ENCODE data around the gene KRTAP5-8. TPM values are rescaled to one million over a fixed set of nuclear protein-coding genes. Genes with fewer than 3 reads are reported as not detected.

The KRTAP5-8 gene
- total RNA-seq, 1 donor from 2014 or later = not detected

- no peak for DNase-seq (ENCODE audit: low spot score)
- peaks cover 9% of the 10 kb centered on the region for H3K27me3 Mint-ChIP-seq (ENCODE audit: unreplicated experiment)
- H3K9me3 Mint-ChIP-seq (ENCODE audit: unreplicated experiment) = no peaks in the 10 kb centered on the region
- H3K27ac Mint-ChIP-seq (ENCODE audit: unreplicated experiment) = no peak overlapping the region
- H3K4me3 Mint-ChIP-seq (ENCODE audit: unreplicated experiment) = no peak overlapping the region
- peaks cover 27% of the 10 kb centered on the region for H3K36me3 Mint-ChIP-seq (ENCODE audit: low read depth, unreplicated experiment)
- H3K4me1 Mint-ChIP-seq (ENCODE audit: unreplicated experiment) = no peaks in the 10 kb centered on the region
- TF ChIP-seq CTCF (IDR thresholded peaks at IDR 0.05; ENCODE audit: unreplicated experiment) = no peak
These were observed 39.7 kb upstream of the KRTAP5-8 start for GRCh38 chr11:71498091-71498490.

GRCh38 chr11:71499125-71499524, 38.7 kb upstream of the KRTAP5-8 start:
- peaks cover 27% of the 10 kb centered on the region for H3K36me3 Mint-ChIP-seq (ENCODE audit: low read depth, unreplicated experiment)
- no peak overlapping the region for H3K4me3 Mint-ChIP-seq (ENCODE audit: unreplicated experiment)
- H3K9me3 Mint-ChIP-seq (ENCODE audit: unreplicated experiment) = no peaks in the 10 kb centered on the region
- DNase-seq (ENCODE audit: low spot score) = no peak
- H3K27me3 Mint-ChIP-seq (ENCODE audit: unreplicated experiment) = peaks cover 9% of the 10 kb centered on the region
- no peak overlapping the region for H3K27ac Mint-ChIP-seq (ENCODE audit: unreplicated experiment)
- no peak for TF ChIP-seq CTCF (IDR thresholded peaks at IDR 0.05; ENCODE audit: unreplicated experiment)
- no peaks in the 10 kb centered on the region for H3K4me1 Mint-ChIP-seq (ENCODE audit: unreplicated experiment)

- no peak for DNase-seq (ENCODE audit: low spot score)
- Mint-ChIP-seq H3K27ac (ENCODE audit: unreplicated experiment) (no peak overlapping the region), H3K36me3 (ENCODE audit: low read depth, unreplicated experiment) (peaks cover 27% of the 10 kb centered on the region), H3K9me3 (ENCODE audit: unreplicated experiment) (no peaks in the 10 kb centered on the region), H3K4me1 (ENCODE audit: unreplicated experiment) (peaks cover 1% of the 10 kb centered on the region), H3K4me3 (ENCODE audit: unreplicated experiment) (no peak overlapping the region), H3K27me3 (ENCODE audit: unreplicated experiment) (peaks cover 9% of the 10 kb centered on the region)
- TF ChIP-seq CTCF (IDR thresholded peaks at IDR 0.05; ENCODE audit: unreplicated experiment) = no peak
These were observed 38.3 kb upstream of the KRTAP5-8 start for GRCh38 chr11:71499546-71499945.

- H3K36me3 Mint-ChIP-seq (ENCODE audit: low read depth, unreplicated experiment) = peaks cover 22% of the 10 kb centered on the region
These were observed 37.2 kb upstream of the KRTAP5-8 start for GRCh38 chr11:71500601-71501021.

More at GRCh38 chr11:71500601-71501021, 37.2 kb upstream of the KRTAP5-8 start:
- no peak for TF ChIP-seq CTCF (IDR thresholded peaks at IDR 0.05; ENCODE audit: unreplicated experiment)
- no peak overlapping the region for H3K27ac Mint-ChIP-seq (ENCODE audit: unreplicated experiment)
- DNase-seq (ENCODE audit: low spot score) = no peak
- H3K27me3 Mint-ChIP-seq (ENCODE audit: unreplicated experiment) = peaks cover 9% of the 10 kb centered on the region
- H3K4me3 Mint-ChIP-seq (ENCODE audit: unreplicated experiment) = no peak overlapping the region
- H3K4me1 Mint-ChIP-seq (ENCODE audit: unreplicated experiment) = peaks cover 3% of the 10 kb centered on the region
- no peaks in the 10 kb centered on the region for H3K9me3 Mint-ChIP-seq (ENCODE audit: unreplicated experiment)
